Suppressor macrophage treated with lipopolysaccharide for 4 hours (primary cell): ENCODE results near the gene COL4A2.
A peak's percentile ranks its signal among the peaks of the same experiment; 100 is the strongest.
"Not testable (repeated sequence)": the region's sequence is repeated elsewhere in the genome, so short reads cannot be mapped to it uniquely, and the experiment has no call there.

Experiments used
- DNase-seq: peaks from one replicate; pipeline ENCODE4 v3.0.0-alpha.2; 2020

The COL4A2 gene

GRCh38 chr13:110308656-110309359 lies 1.7 kb downstream of the COL4A2 start:
- no peak for DNase-seq

- DNase-seq, result no peak
These were observed 2.8 kb downstream of the COL4A2 start for GRCh38 chr13:110309661-110310524.

- DNase-seq, result no peak
These were observed 3.7 kb downstream of the COL4A2 start for GRCh38 chr13:110310541-110311442.

GRCh38 chr13:110311443-110312338 lies 4.6 kb downstream of the COL4A2 start:
- DNase-seq, result no peak

GRCh38 chr13:110312339-110313031 lies 5.4 kb downstream of the COL4A2 start:
- DNase-seq, result no peak

- DNase-seq, result not testable (repeated sequence)
These were observed 6.2 kb downstream of the COL4A2 start for GRCh38 chr13:110313261-110313660.

GRCh38 chr13:110313733-110314132 lies 6.6 kb downstream of the COL4A2 start:
- DNase-seq, result not testable (repeated sequence)

GRCh38 chr13:110314516-110315245 lies 7.6 kb downstream of the COL4A2 start:
- DNase-seq, result no peak

- DNase-seq, result no peak
These were observed 9.1 kb downstream of the COL4A2 start for GRCh38 chr13:110316196-110316595.

GRCh38 chr13:110317093-110317492 lies 10.0 kb downstream of the COL4A2 start:
- DNase-seq, result no peak

GRCh38 chr13:110317496-110318195 lies 10.6 kb downstream of the COL4A2 start:
- no peak for DNase-seq

GRCh38 chr13:110318920-110319319 lies 11.8 kb downstream of the COL4A2 start:
- DNase-seq, result no peak

GRCh38 chr13:110319397-110319773 lies 12.3 kb downstream of the COL4A2 start:
- no peak for DNase-seq

GRCh38 chr13:110319774-110320509 lies 12.9 kb downstream of the COL4A2 start:
- DNase-seq, result peak; percentile 11

GRCh38 chr13:110320645-110321044 lies 13.6 kb downstream of the COL4A2 start:
- no peak for DNase-seq

- DNase-seq, result not testable (repeated sequence)
These were observed 14.5 kb downstream of the COL4A2 start for GRCh38 chr13:110321573-110321972.

GRCh38 chr13:110322126-110322827 lies 15.2 kb downstream of the COL4A2 start:
- no peak for DNase-seq

- DNase-seq, result no peak
These were observed 15.7 kb downstream of the COL4A2 start for GRCh38 chr13:110322828-110323171.
